ENCODE measurements around the gene C16orf46. TPM values are rescaled to one million over a fixed set of nuclear protein-coding genes. Genes with fewer than 3 reads are reported as not detected.

Gene C16orf46
- total RNA-seq = under 1 TPM in 1 of 2 donors, not detected in 1; 0.40 TPM

DNA sequence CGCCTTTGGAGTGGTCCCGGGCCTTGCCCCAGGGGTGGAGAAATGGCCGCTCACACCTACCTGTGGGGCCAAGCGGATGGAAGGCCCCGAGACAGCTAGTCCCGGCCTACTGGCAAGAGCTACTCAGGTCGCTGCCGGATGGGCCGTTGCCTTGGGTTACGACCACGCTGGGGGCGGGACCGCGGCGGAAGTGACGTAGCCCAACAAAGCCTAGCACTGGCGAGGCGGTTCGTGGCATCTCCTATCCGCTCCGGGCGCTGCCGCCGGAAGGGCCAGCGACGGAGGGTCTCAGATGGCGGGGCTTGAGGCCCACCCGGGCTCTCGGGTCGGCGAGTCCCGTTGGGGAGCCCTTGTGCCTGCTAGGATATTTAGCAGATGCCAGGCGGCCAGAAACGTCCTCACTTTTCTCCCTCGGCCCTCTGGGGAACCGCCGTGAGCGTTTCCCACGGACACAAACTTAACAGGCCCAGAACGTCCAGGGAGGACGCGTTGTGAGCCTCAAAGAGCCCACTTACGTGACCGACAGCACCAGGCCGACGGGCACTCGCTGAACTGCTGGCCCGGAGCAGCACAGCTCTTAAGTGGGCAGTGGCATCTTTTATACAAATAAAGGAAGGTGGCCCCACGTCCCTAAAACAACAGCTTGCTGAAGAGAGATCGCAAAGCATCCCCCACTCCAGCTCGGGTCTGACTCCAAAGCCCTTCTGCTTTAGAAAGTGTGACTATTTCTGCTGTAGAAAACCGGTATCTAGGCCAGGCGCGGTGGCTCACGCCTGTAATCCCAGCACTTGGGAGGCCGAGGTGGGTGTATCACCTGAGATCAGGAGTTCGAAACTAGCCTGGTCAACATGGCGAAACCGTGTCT is at the start of gene C16orf46:
C16orf46 (minus strand) TSS at position 163 of the 865 bp plus-strand sequence. CDS start 13,283 bp downstream, outside the sequence.
- Histone ChIP-seq H3K36me3 (no peaks in the 10 kb centered on the region), H3K4me3 (peak within 1 kb of the TSS; percentile 55), H3K27me3 (no peaks in the 10 kb centered on the region), H3K9me3 (no peaks in the 10 kb centered on the region), H3K4me1 (no peaks in the 10 kb centered on the region), H3K27ac (peak within 1 kb of the TSS; percentile 96), H3K9ac (ENCODE audit: low read depth in 2 of 2, low read length in 2 of 2) (peak within 1 kb of the TSS; percentile 86 to 93)
- intact Hi-C loops (cut with DNase I) = no loop called here
- peak; percentile 99 for DNase-seq
- no peak for TF ChIP-seq CTCF (IDR thresholded peaks at IDR 0.05)

- Histone ChIP-seq H3K4me1 (no peaks in the 10 kb centered on the region), H3K36me3 (no peaks in the 10 kb centered on the region), H3K27ac (no peak overlapping the region), H3K9ac (ENCODE audit: low read depth in 2 of 2, low read length in 2 of 2) (no peak overlapping the region), H3K4me3 (no peak overlapping the region), H3K27me3 (no peaks in the 10 kb centered on the region), H3K9me3 (no peaks in the 10 kb centered on the region)
- no peak for DNase-seq
- TF ChIP-seq CTCF (IDR thresholded peaks at IDR 0.05) = no peak
- intact Hi-C loops (cut with DNase I) = no loop called here
These were observed 46.2 kb upstream of the C16orf46 start for GRCh38 chr16:81123092-81123852.

DNA sequence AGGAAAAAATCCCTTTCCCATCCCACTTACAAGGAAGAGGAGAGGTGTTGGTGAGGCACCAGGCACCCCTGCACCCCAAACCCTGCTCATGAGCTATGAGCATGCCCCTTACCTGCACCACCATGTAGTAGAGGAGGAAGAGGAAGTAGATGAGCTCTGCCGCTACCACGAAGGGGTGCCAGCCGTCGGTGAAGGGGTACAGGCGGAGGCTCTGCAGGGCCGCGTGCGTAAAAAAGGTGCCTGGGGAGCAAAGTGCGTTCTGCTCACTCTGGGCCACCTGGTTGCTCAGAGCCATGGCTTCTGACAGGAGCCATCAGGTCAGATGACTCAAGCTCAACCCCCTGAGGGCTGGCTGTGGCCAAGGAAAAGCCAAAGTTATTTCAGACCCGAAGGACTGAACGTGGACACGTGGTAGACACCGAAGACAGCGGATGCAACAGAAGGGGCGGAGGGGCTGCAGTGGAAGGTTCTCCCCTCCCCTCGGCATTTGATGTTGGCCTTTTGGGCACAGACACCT is 44.5 kb upstream of the C16orf46 start:
- Histone ChIP-seq H3K9me3 (no peaks in the 10 kb centered on the region), H3K27ac (no peak overlapping the region), H3K4me1 (no peaks in the 10 kb centered on the region), H3K36me3 (no peaks in the 10 kb centered on the region), H3K4me3 (no peak overlapping the region), H3K27me3 (no peaks in the 10 kb centered on the region), H3K9ac (ENCODE audit: low read depth in 2 of 2, low read length in 2 of 2) (no peak overlapping the region)
- no peak for TF ChIP-seq CTCF (IDR thresholded peaks at IDR 0.05)
- intact Hi-C loops (cut with DNase I) = no loop called here
- DNase-seq = no peak

DNA sequence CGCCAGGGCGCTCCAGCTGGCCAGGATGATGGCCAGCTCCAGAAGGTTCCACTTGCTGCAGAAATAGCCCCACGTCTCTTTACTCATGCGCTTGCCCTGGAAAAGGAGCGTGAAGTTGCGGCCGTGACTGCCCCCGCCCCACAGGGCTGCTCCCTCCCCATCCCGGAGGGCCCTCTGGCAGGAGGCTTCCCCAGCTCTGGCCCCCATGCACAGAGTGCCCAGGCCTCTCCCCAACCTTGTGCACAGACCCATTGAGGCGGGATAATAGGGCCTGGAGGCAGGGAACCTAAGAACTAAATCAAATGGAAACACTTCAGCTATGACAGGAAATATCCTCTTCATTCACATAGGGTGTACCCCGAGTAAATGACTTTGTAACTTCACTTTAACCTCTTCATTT is 40.4 kb upstream of the C16orf46 start:
- H3K27me3 ChIP-seq = no peaks in the 10 kb centered on the region
- H3K27ac ChIP-seq = no peak overlapping the region
- no peak for DNase-seq
- H3K4me3 ChIP-seq = no peak overlapping the region
- no peak overlapping the region for H3K9ac ChIP-seq (ENCODE audit: low read depth in 2 of 2, low read length in 2 of 2)
- intact Hi-C loops (cut with DNase I) = no loop called here
- no peaks in the 10 kb centered on the region for H3K4me1 ChIP-seq
- TF ChIP-seq CTCF (IDR thresholded peaks at IDR 0.05) = no peak
- no peaks in the 10 kb centered on the region for H3K9me3 ChIP-seq
- H3K36me3 ChIP-seq = no peaks in the 10 kb centered on the region

DNA sequence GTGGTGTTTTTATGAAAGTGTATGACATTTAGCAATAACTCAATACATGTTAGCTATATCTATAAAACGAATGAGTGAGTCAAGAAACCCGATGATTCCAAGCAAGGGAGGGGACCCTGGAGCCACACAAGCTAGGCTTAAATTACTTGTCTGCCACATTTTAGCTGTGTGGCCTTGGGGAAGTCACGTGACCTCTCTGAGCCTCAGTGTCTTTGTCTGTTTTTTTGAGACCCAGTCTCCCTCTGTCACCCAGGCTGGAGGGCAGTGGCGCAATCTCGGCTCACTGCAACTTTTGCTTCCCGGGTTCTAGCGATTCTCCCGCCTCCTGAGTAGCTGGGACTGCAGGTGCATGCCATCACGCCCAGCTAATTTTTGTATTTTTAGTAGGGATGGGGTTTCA is 39.2 kb upstream of the C16orf46 start:
- Histone ChIP-seq H3K4me3 (no peak overlapping the region), H3K9ac (ENCODE audit: low read depth in 2 of 2, low read length in 2 of 2) (no peak overlapping the region), H3K36me3 (no peaks in the 10 kb centered on the region), H3K27me3 (no peaks in the 10 kb centered on the region), H3K9me3 (no peaks in the 10 kb centered on the region), H3K4me1 (no peaks in the 10 kb centered on the region), H3K27ac (no peak overlapping the region)
- no peak for DNase-seq
- intact Hi-C loops (cut with DNase I) = no loop called here
- TF ChIP-seq CTCF (IDR thresholded peaks at IDR 0.05) = no peak

Data from colonic mucosa (tissue), 4 donors.